Ammon's horn (tissue), 1 donor: ENCODE results near the gene PMPCA.
A peak's percentile ranks its signal among the peaks of the same experiment; 100 is the strongest.

Experiments used
- DNase-seq: peaks from one replicate; pipeline ENCODE4 v3.0.0-alpha.2; 2016; ENCODE audit warnings: low spot score

PMPCA gene

GRCh38 chr9:136373300-136374182, 36.9 kb upstream of the PMPCA start, which contains the start of gene CARD9:
CARD9 (minus strand) TSS chr9:136373669; CDS start chr9:136372078, 1,591 bp downstream.
- peak; percentile 71 for DNase-seq

- DNase-seq: no peak
These were observed 36.3 kb upstream of the PMPCA start for GRCh38 chr9:136374183-136374575.

DNA sequence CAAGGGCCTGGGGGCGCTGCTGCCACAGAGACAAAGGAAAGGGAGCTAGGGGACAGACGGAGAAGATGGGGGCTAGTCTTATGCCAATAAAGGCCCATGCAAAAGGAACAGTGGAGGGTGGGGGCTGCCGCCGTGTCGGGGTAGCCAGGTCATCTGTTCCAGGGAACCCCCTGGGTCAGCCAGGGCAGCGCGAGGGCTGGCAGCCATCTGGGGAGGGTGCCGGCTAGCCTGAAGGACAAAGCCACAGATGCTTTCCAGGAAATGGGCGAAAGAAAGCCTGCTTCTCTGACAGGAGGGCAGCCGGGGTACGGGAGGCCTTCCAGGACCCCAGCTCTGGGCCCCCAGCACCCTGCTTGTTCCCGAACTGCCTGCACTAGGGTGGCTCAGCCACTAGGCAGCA, 35.4 kb upstream of the PMPCA start:
- no peak for DNase-seq

DNA sequence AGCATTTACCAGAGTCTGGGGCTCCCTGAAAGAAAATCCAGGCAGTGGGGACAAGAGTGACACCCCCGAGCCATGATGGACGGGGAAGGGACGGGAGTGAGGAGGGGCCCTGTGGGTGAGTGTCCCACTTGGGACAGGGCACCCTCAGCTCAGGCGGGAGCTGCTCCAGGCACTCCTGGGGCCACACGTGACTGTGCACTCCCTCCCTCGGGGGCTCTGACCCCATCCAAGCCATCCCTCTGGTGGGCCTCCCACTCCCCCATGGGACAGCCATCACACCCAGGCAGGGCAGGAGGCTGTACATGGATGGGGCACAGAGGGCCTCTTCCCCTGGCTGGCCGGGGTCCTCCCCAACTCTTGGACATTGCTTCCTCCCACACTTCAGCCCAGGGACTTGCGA, 34.0 kb upstream of the PMPCA start:
- no peak for DNase-seq

DNA sequence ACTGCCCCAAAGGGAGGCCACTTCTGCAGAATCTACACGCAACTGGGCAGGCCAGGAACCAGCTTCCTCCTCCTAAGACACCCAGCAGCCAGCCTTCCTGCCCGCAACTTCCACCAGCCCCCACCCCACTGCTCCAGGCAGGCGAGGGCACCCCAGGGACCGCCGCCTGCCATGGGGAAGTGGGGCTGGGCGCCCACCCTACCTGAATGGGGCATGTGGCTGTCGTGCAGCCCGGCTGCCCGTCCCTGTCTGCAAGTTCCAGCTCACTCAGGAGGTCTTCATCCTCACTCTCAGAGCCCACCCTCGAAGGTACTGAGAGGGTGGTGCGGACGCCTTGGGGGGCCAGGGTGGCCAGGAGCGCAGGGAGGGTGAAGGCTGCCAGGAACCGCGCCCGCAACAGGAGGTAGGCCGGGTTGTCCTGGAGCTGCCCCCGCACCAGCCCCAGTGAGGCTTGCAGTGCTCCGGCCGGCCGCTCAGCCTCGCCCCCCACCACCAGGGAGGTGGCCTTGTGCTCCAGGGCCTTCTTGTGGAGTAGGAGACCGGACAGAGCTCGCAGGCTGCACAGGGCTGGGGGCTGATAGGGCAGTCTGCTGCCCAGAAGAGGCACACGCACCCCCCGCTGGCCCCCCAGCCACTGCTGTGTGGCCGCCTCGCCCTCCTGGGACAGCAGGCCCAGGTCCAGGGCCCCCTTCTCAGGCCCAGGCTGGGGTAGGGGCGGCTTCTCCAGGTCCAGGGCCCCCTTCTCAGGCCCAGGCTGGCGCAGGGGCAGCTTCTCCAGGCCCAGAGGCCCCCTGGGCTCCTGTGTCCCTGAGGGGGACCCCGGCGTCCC, 32.9 kb upstream of the PMPCA start:
- DNase-seq: peak; percentile 59

DNA sequence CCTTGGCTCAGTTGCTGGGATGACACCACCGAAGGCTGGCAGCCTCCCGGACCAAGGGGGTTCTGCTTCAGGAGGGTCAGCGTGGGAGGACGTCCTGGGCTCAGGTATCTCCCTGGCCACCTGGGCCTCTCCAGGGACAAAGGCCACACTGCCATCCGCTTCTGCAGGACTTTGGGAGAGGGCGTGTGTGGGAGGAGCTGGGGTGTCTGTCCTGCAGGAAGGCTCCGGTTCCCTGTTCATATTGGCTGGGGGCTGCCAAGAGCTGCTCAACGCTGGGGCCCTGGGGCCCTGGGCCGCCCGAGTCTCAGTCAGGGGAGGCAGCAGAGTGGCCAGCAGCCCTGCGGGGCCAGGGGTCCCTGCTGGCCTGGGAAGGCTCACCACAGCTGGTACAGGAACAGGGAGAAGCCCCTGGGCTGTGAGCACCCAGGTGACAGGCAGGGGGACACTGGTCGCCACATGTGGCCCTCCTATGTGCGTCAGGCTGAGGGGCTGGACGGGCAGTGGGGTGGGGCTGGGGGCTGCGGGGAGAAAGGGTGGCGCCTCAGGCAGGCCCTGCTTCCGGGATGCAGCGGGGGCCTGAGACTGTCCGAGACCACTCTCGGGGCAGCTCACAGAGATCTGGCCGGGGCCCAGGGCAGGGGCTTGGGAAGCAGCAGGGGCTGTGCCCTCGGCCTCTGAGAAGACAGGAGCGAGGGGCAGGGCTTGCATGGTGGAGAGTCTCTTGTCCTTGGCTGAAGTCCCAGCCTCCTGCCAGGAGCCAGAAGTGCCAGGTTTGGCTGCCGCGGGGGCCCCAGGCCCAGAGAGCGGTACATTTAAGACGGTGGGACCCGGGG, 32.1 kb upstream of the PMPCA start:
- no peak for DNase-seq

- no peak for DNase-seq
These were observed 31.5 kb upstream of the PMPCA start for GRCh38 chr9:136379003-136379287.

DNA sequence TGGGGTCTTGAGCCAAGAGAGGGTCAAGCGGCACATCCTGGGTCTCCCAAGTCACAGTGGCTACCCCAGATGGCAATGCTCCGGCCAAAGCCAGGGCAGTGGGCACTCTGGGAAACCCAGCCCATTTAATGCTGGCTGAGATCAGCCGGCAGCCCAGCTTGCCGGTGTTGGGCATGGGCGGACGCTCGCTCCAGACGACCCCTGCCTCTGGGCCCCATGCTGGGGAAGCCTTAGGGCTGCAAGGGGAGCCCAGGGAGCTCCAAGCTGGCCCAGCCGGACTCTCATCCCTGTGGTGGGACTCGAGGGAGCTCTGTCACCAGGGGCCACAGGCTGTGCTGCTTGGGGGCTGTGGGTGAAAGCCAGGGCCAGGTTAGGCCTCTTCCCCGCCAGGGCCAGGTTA, 31.1 kb upstream of the PMPCA start:
- DNase-seq: no peak

DNA sequence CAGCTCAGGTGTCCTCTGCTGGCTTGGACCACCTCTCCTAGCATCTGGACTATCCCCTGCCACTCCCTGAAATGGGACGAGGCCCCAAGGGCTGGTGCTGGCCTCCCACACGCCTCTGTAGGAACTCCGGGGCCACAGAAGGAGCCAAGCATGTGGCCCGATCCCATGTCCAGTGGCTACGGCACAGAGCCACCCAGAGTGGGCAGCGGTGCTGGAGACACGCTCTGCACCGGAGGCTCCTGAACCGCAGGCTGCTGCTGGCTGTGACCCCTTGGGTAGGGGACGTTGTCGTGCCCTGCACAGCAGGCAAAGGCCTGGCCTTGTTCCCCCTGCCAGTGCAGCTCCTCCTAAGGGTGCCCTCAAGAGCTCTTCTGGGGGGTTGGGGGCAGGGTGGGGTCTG, 30.6 kb upstream of the PMPCA start:
- DNase-seq: no peak

GRCh38 chr9:136380381-136380780, 30.1 kb upstream of the PMPCA start:
- no peak for DNase-seq

- peak; percentile 40 for DNase-seq
These were observed 29.1 kb upstream of the PMPCA start for GRCh38 chr9:136381311-136381710.

- no peak for DNase-seq
These were observed 28.4 kb upstream of the PMPCA start for GRCh38 chr9:136381966-136382513.

- no peak for DNase-seq
These were observed 27.0 kb upstream of the PMPCA start for GRCh38 chr9:136383436-136383835.

DNA sequence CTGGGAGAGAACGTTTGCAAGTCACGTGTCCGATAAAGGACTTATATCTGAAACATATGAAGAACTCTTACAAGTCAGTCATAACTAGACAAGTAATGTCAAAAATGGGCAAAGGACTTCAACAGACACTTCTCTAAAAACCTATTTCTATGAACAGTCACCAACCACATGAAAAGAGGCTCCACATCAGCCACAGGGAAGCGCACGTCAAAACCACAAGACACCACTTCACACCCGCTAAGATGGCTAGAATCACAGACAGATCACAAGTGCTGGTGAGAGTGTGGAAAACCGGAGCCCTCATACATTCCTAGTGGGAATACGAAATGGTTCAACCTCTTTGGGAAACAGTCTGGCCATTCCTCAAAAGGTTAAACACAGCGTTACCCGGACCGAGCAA, 25.4 kb upstream of the PMPCA start:
- DNase-seq: no peak

DNA sequence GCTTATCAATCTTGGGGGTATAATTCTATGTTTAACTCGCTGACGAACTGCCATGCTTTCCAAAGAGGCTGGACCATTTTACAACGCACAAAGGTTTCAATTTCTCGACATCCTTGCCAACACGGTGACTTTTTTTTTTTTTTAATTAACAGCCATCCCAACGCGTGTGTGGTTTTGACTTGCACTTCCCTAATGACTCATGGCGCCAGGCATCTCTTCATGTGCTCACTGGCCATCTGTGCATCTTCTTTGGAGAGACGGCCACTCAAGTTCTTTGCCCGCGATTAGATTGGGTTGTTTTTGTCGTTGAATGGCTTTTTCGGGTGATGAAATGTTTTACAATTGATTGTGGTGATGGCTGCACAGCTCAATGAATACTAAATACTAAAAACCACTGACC, 24.4 kb upstream of the PMPCA start:
- no peak for DNase-seq

DNA sequence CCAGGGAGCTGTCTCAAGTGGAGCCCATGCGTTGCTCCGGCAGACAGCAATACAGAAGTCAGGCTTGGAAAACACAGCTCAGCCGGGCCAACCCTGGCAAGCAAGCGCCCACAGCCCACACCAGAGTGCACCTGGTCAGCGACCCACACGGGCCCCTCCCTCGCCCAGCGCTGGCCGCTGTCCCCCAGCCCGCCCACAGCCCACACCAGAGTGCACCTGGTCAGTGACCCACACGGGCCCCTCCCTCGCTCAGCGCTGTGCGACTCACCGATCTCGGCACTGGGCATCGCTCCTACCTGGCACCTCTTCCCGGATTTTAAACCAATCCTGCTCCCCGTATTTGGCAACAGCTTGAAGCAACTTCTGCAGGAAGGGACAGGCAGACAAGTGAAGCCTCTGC, 23.2 kb upstream of the PMPCA start:
- DNase-seq: no peak

GRCh38 chr9:136389396-136389795, 21.1 kb upstream of the PMPCA start:
- DNase-seq: no peak

DNA sequence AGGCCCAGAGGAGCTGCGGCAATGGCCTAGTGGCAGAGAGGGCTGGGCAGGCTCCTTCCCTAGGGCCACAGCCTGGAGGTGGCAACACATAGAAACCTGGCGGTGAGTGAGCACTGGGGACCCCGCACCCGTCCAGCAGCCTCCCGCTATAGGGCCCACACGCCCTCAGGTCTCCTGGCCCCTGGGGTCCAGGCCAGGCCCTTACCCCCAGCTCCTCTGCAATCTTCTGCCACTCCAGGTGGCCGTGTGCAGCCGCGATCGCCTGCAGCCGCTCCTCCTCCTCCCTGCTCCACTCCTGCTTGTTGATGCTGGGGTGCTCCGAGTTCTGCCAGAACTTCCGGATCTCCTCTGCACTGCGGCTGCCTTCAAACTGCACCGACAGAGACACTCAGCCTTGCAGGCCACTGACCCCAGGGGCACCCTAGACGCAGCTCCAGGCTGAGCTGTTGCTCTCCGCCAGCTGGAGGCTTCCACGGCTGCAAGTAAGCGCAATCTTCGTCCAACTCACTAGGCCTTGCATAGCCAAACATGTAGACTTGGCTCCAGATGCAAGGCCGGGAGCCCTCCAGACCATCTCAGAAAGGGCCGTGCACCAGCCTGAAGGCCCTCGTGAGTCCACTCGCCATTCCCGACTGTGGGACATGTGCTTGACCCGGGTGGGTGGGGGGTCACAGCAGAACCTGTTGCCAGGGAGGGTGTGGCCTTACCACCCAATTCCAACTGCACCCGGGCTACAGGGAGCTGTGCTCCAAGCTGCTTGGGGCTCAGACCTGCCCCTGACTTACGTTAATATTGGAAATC, 18.5 kb upstream of the PMPCA start:
- no peak for DNase-seq

DNA sequence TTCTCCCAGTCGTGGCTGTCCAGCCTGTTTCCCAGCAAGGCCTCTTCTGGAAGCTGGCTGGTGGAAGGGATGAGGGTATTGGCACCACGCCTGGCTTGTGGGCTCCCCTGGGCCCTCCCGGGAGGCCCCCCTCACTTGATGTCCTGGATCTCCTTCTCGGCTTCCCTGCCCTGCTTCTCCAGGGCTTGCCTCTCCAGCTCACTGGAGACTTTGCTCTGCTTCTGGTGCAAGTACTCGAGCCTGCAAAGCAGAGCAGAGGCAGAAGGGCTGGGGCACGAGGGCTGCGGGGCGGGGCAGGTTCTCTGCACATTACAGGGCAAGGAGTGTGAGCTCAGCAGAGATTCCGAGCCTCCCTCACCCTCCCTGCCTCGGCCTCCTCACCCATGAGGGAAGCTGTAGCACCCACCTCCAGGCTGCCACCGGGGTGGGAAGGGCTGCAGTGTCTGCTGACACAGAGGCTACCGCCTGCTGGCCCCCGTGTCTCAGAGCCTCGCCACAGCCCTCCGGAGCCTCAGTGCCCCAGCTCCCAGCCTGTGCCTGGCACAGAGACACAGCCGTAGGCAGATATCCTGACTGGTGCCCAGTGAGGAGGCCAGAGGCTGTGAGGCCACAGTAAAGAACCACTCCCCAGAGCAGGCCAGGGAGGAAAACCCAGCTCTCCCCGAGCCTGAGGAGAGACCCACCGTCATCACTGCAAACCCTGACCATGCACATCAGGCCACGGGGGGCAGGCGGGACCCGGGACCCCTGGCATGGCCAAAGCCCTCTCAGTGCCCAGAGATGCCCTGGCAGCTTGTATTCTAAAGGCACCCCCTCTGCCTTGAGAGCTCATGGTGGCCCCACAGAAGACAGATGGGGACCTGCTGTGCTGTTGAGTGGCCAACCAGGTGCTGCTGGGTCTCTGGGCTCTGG, 17.7 kb upstream of the PMPCA start:
- DNase-seq: no peak

GRCh38 chr9:136393531-136393930, 16.9 kb upstream of the PMPCA start:
- no peak for DNase-seq
